Measurements from ENCODE around the gene USP34.

Gene USP34

DNA sequence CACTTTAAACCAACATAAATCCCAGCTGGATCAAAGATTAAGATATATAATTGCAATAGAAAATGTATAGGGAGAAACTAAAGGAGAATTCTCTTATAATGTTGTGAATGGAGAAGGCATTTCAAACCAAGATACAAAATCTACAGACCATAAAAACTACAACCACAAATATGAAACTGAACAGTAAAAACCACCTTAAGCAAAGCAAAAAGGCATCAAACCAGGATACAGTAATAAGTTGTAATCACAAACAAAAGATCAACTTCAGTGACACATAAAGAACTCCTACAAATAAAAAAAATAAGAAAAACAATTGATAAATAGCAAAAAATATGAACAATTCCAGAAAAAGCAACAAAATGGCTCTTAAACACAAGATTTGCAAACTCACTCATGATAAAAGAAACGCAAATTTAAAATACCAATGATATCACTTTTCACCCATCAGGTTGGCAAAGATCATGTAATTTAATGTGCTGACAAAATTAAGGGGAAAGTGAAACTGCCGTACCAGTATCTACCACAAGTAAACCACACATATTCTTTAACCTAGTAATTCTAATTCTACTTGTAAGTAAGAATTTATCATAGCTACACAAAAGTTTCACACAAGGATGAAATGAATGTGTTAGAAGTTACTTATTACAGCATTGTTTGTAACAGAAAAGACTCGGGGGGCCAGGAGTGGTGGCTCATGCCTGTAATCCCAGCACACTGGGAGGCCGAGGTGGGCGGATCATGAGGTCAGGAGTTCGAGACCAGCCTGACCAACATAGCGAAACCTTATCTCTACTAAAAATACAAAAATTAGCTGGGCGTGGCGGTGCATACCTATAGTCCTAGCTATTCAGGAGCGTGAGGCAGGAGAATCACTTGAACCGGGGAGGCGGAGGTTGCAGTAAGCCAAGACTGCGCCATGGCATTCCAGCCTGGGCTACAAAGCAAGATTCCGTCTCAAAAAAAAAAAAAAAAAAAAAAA, 101.9 kb downstream of the USP34 start:
- DNase-seq (ENCODE audit: low read depth in 2 of 2) = no peak

DNA sequence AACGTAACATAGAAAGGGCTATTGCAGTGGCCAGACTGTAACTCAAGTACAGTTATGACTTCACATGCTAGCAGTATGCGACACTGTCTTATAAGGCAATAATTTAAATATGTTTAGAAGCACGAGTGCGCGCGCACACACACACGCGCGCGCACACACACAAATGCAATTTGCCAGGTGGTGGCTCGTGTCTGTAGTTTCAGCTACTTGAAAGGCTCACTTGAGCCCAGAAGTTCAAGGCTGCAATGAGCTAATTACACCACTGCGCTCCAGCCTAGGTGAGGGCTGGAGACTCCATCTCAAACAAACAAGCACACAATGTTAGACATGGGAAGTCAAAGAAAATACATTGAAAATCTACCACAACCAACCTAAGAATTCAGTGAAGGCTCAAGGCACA, 103.7 kb downstream of the USP34 start:
- no peak for DNase-seq (ENCODE audit: low read depth in 2 of 2)

DNA sequence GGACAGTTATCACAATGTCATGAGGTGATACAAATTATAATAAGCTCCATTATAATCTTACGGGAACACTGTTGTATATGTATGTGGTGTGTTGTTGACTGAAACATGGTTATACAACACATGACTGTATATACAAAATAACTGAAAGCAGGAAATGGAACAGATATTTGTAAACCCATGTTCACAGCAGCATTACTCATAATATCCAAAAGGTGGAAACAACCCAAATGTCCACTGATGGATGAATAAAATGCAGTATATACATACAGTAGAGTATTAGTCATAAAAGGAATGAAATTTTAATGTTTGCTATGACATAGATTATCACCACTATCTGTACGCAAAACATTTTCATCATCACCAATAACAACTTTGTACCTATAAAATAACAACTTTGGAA, 107.3 kb downstream of the USP34 start:
- DNase-seq (ENCODE audit: low read depth in 2 of 2) = no peak

DNA sequence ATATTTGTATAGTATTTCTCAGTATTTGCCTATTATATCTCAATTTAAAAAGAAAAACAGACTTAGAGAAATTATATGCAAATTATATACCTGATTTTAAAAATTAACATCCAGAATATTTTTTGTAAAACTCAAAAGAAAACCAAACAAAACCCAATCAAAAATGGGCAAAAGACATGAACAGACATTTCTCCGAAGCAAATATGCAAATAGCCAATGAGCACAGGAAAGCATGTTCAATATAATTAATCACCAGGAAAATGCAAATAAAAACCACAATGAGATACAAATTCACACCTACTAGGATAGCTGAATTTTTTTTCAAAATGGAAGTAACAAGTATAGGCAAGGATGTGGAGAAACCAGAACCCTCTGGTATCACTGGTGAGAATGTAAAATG, 108.0 kb downstream of the USP34 start:
- no peak for DNase-seq (ENCODE audit: low read depth in 2 of 2)

DNA sequence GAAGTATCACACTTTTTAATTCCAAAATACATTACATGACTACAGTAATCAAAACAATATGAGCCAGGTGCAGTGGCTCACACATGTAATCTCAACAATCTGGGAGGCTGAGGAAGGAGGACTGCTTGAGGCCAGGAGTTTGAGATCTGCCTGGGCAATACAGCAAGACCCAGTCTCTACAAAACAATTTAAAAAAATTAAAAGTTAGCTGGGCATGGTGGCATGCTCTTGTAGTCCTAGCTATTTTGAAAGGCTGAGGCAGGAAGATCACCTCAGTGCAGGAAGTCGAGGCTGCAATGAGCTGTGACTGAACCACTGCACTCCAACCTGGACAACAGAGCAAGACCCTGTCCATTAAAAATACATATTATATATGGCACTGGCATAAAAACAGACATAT, 109.8 kb downstream of the USP34 start:
- DNase-seq (ENCODE audit: low read depth in 2 of 2) = no peak

DNA sequence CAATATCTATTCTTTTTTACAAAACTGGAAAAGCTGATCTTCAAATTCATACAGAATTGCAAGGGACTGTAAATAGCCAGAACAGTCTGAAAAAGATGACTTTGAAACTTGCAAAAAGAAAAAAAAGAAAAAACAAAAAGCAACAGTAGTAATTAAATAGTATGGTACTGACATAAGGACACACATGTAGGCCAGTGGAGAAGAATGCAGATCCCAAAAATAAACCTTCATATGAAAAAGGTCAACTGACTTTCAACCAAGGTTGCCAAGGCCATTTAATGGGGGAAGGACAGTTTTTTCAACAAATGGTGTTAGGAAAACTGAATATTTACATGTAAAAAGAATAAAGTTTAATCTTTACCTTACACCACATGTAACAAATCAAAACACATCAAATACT, 111.8 kb downstream of the USP34 start:
- no peak for DNase-seq (ENCODE audit: low read depth in 2 of 2)

DNA sequence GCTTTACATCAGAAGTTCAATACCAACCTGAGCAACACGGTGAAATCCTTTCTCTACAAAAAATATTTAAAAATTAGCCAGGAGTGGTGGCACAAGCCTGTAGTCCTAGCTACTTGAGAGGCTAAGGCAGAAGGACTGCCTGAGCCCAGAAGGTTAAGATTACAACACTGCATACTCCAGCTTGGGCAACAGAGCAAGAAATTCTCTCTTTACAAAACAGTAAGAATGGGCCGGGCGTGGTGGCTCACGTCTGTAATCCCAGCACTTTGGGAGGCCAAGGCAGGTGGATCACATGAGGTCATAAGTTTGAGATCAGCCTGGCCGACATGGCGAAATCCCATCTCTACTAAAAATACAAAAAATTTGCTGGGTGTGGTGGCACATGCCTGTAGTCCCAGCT, 113.2 kb downstream of the USP34 start:
- DNase-seq (ENCODE audit: low read depth in 2 of 2) = no peak

DNA sequence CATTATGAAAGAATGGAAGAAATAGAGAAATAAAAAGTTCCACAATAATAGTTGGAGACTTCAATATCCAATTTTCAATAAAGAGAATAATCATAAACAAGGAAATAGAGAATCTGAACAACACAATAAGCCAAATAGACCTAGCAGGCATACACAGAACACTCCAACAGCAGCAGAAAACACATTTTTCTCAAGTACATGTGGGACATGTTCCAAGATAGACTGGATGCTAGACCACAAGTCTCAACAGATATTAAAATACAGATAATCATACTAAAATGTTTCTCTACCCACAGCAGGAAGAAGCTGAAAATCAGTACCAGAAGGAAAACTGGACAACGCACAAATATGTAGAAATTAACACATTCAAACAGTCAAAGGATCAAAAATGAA, 113.9 kb downstream of the USP34 start:
- DNase-seq (ENCODE audit: low read depth in 2 of 2) = no peak

DNA sequence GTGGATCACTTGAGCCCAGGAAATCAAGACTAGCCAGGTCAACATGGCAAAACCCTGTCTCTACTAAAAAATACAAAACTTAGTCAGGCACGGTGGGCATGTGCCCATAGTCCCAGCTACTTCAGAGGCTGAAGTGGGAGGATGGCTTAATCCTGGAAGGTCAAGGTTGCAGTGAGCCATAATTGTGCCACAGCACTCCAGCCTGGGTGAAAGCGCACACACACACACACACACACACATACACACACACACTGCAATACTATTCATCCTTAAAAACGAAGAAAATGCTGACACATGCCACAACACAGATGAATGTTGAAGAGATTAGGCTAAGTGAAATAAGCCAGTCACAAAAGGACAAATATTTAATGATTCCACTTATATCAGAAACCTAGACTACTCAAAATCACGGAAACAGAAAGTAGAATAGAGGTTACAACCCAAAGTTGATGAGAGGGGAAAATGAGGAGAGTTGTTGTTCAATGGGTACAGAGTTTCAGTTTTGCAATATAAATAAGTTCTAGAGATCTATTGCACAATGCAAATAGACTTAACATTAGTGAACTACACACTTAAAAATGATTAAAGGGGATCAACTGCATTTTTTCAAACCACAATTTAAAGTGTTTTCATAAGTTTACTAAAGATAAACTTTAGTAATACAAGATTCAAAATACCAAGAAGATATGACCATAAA, 114.5 kb downstream of the USP34 start:
- DNase-seq (ENCODE audit: low read depth in 2 of 2) = no peak

DNA sequence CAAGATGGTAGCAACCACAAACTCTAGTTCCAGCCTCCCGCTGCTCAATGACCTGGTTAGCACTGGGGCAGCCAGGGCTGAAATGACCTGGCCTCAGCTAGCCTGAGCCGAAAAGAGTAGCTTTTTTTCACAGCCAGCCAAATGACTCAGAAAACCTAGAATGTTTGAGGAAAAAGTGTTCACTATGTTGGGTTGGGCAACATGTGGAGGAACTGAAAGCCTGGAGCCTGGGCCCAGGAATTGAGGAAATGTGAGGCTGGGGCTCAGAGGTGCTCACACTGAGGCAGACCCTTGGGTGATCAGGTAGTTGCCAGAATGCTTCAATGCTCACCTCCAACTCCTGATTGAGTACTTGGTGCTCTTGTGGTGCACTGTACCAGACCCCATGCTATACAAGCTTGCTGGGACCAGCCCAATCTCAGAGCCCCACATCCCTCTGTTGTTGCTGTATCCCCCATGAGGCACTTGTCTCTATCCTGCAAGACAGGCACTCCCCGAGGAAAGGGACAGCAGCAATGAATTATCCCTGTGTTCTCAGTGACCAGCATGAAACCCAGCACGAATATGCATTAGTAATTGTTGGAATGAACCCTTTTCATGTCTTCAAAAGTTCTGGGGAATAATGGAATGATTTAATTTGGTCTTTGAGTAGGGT, 116.2 kb downstream of the USP34 start:
- no peak for DNase-seq (ENCODE audit: low read depth in 2 of 2)

DNA sequence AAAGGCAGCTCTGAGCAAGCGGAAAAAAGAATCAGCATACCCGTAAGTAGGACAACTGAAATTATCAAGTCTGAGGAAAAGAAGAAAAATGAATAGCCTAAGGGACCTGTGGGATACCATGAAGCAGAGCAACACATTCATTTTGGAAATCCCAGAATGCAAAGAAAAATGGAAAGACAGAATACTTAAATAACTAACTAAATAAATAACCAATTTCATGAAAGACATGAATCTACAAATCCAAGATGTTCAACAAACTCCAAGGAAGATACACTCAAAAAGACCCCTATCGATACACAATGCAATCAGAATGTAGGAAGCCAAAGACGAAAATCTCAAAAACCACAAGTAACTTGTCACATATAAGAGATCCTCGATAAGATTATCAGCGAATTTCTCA, 117.0 kb downstream of the USP34 start:
- DNase-seq (ENCODE audit: low read depth in 2 of 2) = no peak

DNA sequence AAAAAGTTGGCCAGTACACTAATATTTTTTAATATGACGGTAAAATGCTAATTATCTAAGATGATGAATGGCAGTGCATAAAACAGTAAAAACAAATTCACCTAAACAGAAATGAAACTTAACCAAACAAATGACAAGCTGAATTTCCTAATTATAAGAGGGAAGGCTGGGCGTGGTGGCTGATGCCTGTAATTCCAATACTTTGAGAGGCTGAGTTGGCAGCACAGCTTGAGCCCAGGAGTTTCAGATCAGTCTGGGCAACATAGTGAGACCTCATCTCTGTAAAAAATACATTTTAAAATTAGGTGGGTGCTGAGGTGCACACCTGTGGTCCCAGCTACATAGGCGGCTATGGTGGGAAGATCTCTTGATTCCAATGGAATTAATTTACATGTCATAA, 120.1 kb downstream of the USP34 start:
- no peak for DNase-seq (ENCODE audit: low read depth in 2 of 2)

DNA sequence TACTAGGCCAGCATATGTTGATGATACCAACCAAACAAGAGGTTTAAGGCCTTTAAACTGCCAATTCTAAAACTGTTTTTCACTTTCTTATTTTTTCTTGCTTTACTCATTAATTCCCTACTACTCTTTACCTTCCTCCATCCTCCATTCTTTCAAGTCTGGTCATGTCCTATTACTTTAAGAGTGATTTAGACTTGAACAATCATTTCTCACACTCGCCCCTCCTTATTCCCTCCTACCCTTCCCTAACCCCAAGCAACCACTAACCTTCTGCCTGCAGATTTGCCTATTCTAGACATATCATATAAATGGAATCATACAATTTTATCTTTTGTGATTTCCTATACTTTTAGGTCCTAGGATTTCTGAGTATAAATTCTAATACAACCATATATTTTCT, 127.7 kb downstream of the USP34 start:
- no peak for DNase-seq (ENCODE audit: low read depth in 2 of 2)

DNA sequence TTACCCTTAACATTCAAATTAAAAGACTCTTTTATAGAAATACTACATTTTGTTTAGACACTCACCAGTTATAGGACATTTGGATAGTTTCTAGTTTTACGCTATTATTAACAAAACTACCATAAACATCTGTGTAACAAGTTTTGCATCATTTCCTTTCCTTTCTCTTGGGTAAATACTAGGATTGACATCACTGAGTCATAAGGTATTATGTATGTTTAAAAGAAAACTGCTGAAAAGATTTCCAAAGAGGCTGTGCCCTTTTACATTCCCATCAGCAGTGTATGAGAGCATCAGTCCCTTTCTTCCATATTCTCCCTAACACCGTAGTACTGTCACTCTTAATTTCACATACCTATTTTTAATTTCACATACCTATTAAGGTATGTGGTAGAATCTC, 130.6 kb downstream of the USP34 start:
- no peak for DNase-seq (ENCODE audit: low read depth in 2 of 2)

DNA sequence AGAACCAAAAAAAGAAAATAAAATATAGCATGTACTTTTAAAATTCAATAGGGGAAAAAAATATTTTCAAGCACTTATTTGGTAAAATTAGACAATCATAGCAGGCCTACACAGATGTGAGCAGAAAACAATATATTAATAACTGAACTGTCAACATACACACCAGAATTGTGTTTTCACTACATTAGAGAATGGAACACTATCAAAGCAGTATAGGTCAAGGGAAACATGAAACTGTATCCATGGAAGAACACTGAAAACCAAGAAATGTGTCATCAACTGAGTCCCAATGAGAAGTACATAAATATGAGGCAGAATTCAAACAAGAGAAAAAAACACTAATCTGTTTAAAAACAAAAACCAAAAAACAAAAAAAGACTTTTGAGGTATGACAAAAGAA, 132.4 kb downstream of the USP34 start:
- no peak for DNase-seq (ENCODE audit: low read depth in 2 of 2)

DNA sequence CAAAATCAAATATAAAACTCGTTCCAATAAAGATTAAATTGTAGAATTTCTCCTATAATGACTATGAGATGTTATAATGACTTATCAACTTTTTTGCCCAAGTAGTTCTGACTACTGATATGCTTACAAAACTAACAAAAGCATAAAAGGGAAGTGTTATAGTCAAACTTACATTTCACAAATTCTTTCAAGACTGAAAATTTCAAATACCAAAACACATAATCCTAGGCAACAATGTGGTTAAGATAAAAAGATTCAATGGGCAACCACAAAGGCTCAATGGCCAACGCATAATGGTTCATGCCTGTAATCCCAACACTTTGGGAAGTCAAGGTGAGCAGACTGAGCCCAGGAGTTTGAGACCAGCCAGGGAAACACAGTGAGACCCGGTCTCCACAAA, 135.7 kb downstream of the USP34 start:
- DNase-seq (ENCODE audit: low read depth in 2 of 2) = no peak

DNA sequence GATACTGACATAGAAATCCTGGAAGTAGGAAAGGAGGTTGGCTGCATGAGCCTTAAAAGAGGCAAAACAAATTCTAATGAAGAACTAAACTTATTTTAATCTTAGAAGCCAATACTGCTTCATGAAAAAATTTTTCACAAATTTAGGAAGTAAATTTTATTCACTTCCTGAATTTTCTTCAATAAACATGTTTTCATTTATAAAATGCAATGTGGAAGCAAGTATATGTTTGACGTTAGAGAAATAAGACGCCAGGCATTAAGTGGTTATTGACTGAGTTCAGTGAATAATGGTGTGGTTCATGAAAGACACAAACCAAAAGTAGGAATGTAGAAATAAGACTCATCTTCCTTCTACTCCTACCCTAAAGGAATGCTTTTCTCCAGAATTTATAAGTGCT, 136.4 kb downstream of the USP34 start:
- DNase-seq (ENCODE audit: low read depth in 2 of 2) = no peak

DNA sequence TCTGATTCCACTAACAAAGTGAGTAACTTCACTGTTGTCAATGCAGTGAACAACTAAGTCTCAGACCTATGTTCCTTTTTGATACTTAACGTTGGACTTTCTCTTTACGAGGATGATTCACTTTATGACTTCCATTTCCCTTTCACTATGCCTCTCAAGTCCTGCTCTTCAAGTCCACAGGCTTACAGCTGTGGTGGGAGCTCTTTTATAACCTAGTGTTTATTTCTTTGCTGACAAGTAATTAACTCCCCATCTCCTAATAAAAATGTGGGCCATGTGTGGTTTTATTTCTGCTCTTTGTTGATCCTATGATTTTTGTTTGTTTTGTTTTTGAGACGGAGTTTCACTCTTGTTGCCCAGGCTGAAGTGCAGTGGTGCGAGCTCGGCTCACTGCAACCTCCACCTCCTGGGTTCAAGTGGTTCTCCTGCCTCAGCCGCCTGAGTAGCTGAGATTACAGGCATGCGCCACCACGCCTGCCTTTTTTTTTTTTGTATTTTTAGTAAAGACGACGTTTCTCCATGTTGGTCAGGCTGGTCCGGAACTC, 142.1 kb downstream of the USP34 start:
- DNase-seq (ENCODE audit: low read depth in 2 of 2) = no peak

DNA sequence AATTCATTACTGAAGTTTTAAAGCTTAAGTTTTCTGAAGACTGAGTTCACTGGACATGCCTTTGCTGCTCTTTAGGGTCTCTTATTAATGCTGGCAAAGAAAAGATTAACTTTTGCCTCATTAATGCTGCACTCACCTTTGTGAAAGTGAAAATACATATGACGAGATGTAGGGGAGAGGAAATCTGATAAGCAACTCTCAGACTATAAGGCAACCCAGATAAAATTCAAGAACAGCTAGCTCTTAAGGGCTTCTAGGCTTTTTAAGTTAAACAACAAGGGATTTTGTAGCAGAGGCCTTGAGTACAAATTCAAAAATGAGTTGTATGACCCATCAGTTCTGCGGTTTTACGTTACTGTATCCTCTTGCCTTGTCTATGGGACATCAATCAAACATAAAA, 143.7 kb downstream of the USP34 start:
- no peak for DNase-seq (ENCODE audit: low read depth in 2 of 2)

DNA sequence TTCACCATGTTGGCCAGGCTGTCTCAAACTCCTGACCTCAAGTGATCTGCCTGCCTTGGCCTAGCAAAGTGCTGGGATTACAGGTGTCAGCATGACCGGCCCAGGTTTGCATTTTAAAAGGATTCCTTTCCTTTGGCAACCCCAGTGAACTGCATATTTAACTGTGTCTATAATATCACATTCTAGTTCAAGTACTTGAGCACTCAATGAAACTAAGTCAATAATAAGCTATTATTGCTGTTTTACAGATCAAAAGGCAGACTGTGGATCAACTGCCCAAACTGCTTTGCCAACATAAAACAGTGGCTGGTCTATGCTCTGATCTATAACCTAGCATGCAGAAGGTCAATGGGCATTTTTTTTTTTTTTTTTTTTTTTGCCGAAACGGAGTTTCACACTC, 144.5 kb downstream of the USP34 start:
- no peak for DNase-seq (ENCODE audit: low read depth in 2 of 2)

DNA sequence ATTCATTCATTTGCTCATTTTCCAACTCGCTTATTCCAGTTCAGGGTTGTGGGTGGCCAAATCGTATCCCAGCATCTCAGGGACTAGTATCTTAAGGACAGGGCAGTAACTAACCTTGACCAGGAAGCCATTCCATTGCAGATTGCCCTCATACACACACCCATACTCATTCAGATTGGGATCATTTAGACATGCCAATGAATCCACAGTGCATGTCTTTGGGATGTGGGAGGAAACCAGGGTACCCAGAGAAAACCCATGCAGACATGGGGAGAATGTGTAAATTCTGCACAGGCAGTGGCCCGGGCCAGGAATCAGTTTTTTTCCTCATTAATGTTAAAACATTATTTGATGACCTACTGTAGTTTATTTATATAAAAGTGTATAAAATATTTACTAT, 150.7 kb downstream of the USP34 start:
- DNase-seq (ENCODE audit: low read depth in 2 of 2) = no peak

DNA sequence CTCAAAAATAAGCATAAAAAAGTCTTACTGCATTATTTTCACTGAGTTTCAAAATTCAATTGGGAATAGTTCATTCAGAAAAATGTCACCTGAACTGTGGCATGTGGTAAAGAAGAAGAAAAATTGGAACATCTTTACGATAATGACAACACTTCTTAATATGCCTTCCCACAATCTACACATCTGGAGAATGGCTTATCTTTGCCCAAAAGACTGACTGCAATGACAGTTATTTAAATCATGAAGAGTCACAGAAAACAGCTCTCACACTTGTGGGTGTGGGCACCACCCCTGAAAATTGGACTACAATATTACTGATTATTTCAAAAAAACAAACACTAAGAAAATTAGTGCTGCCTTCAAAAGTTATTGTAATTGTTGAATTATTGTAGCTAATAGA, 152.3 kb downstream of the USP34 start:
- no peak for DNase-seq (ENCODE audit: low read depth in 2 of 2)

DNA sequence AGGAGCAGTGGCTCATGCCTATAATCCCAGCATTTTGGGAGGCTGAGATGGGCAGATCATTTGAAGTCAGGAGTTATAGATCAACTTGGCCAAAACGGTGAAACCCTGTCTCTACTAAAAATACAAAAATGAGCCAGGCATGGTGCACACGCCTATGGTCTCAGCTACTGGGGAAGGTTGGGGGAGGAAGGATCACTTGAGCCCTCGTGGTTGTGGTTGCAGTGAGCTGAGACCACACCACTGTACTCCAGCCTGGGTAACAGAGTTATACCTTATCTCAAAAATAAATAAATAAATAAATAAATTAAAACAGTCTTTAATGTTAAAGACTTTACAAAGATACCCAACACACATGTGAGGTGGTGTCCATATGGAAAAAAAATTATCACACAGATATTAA, 174.9 kb downstream of the USP34 start:
- DNase-seq (ENCODE audit: low read depth in 2 of 2) = no peak

All from stimulated activated CD4-positive, alpha-beta T cell treated with anti-CD3 and anti-CD28 coated beads, Interleukin-15, amount 100 ng/mL, for 48 hours (primary cell).